ENCODE measurements around the gene AMZ2. TPM values are rescaled to one million over a fixed set of nuclear protein-coding genes. Genes with fewer than 3 reads are reported as not detected.
"Not testable (repeated sequence)": the region's sequence is repeated elsewhere in the genome, so short reads cannot be mapped to it uniquely, and the experiment has no call there.

The AMZ2 gene
- total RNA-seq, 2 experiments from 2014 or later, result 63.0 to 64.9 TPM

DNA sequence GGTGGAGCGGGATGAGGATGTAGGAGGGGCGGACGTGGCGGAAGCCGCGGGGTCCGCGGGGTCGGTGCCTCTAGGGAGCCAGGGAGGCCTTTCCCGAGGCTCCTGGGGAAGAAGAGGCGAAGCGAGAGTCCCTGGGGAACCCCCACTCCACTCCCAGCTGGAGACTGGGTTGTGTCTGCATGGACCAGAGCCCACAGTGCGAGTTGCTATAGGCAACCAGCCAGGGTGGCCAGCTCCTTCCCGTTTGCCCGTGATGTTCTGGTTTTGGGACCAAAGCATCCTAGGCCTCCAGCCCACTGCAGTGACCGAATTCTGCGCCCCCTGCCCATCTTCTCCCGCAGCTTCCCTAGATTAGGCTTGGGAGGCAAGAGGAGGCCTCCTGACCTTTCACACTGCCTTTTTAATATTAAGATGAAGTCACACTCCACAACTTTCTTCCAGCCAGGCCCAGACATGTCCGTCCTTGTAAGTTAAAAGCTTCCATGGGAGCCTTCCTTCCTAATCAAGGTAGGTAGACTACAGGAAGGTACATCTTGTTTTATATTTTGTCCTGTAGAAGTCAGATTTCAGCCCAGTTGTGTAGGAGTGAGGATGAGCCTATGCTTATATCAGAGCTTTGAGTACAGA, 469 bp downstream of the AMZ2 start:
- H3K4me1 Mint-ChIP-seq (ENCODE audit: low read depth), result peaks cover 58% of the 10 kb centered on the region
- Histone ChIP-seq H3K9me3 (ENCODE audit: control insufficient read depth in 1 of 2, insufficient read depth in 1 of 2, low read length in 2 of 2) (no peaks in the 10 kb centered on the region), H3K27me3 (ENCODE audit: control insufficient read depth in 1 of 2, insufficient read depth in 2 of 2, low read length in 2 of 2) (no peaks in the 10 kb centered on the region), H3K36me3 (ENCODE audit: insufficient read depth, low read length) (peaks cover 6% of the 10 kb centered on the region), H3K4me1 (ENCODE audit: insufficient read depth, low read length) (peaks cover 38% of the 10 kb centered on the region), H3K27ac (ENCODE audit: low read depth in 1 of 2, low read length in 2 of 2) (peak overlapping the region; percentile 97), H3K4me3 (ENCODE audit: low read length) (peak overlapping the region; percentile 92)
- intact Hi-C loops (cut with DNase I, micrococcal nuclease), result loop anchor here (5.0 to 10.0 kb wide), 7 partner anchors 41 to 534 kb away; partner anchors contain the start of genes ARSG (in 1 of the 2), KPNA2 (in 1 of the 2), NOL11 (in 1 of the 2) and PRKAR1A (in 1 of the 2)
- peak in 1 of 14 experiments; percentile 82 for DNase-seq
- peaks cover 58% of the 10 kb centered on the region for H3K36me3 Mint-ChIP-seq (ENCODE audit: low read depth)
- ChIA-PET CTCF (interaction anchor here (0.8 to 2.0 kb wide), 10 partner anchors 11 to 188 kb away, joined by 3 to 9 read pairs (median 3); no protein-coding TSS in a partner anchor), POLR2A (interaction anchor here (0.8 to 3.8 kb wide), 29 partner anchors 8 to 1167 kb away, joined by 3 to 90 read pairs (median 6); partner anchors contain the start of genes ARSG, MAP2K6, PRKAR1A and SLC16A6)
- H3K27ac Mint-ChIP-seq, result peak overlapping the region; percentile 93
- TF ChIP-seq CTCF (IDR thresholded peaks at IDR 0.05), result no peak
- H3K9me3 Mint-ChIP-seq, result no peaks in the 10 kb centered on the region
- peak; percentile 11 for ATAC-seq (ENCODE audit: poor library complexity)
- no peaks in the 10 kb centered on the region for H3K27me3 Mint-ChIP-seq
- peak overlapping the region; percentile 94 for H3K4me3 Mint-ChIP-seq

GRCh38 chr17:68248891-68249290, 1.0 kb downstream of the AMZ2 start:
- Histone ChIP-seq H3K4me1 (ENCODE audit: insufficient read depth, low read length) (peaks cover 44% of the 10 kb centered on the region), H3K36me3 (ENCODE audit: insufficient read depth, low read length) (peaks cover 6% of the 10 kb centered on the region), H3K27ac (ENCODE audit: low read depth in 1 of 2, low read length in 2 of 2) (peak overlapping the region; percentile 97), H3K9me3 (ENCODE audit: control insufficient read depth in 1 of 2, insufficient read depth in 1 of 2, low read length in 2 of 2) (no peaks in the 10 kb centered on the region), H3K27me3 (ENCODE audit: control insufficient read depth in 1 of 2, insufficient read depth in 2 of 2, low read length in 2 of 2) (no peaks in the 10 kb centered on the region), H3K4me3 (ENCODE audit: low read length) (peak overlapping the region; percentile 92)
- intact Hi-C loops (cut with DNase I, micrococcal nuclease), result loop anchor here (5.0 to 10.0 kb wide), 7 partner anchors 42 to 534 kb away; partner anchors contain the start of genes ARSG (in 1 of the 2), KPNA2 (in 1 of the 2), NOL11 (in 1 of the 2) and PRKAR1A (in 1 of the 2)
- H3K27ac Mint-ChIP-seq, result peak overlapping the region; percentile 93
- ATAC-seq (ENCODE audit: poor library complexity) (no peak), DNase-seq (peak in 3 of 14 experiments; percentile 53 to 62 (median 61))
- no peaks in the 10 kb centered on the region for H3K27me3 Mint-ChIP-seq
- no peaks in the 10 kb centered on the region for H3K9me3 Mint-ChIP-seq
- ChIA-PET POLR2A (interaction anchor here (0.7 to 3.8 kb wide), 20 partner anchors 8 to 211 kb away, joined by 3 to 90 read pairs (median 9); partner anchors contain the start of genes ARSG, SLC16A6 and WIPI1), CTCF (interaction anchor here (0.9 to 2.0 kb wide), 5 partner anchors 14 to 187 kb away, joined by 3 to 9 read pairs (median 4); no protein-coding TSS in a partner anchor)
- H3K4me3 Mint-ChIP-seq, result peak overlapping the region; percentile 94
- H3K36me3 Mint-ChIP-seq (ENCODE audit: low read depth), result peaks cover 61% of the 10 kb centered on the region
- TF ChIP-seq CTCF (IDR thresholded peaks at IDR 0.05), result no peak
- H3K4me1 Mint-ChIP-seq (ENCODE audit: low read depth), result peaks cover 64% of the 10 kb centered on the region

DNA sequence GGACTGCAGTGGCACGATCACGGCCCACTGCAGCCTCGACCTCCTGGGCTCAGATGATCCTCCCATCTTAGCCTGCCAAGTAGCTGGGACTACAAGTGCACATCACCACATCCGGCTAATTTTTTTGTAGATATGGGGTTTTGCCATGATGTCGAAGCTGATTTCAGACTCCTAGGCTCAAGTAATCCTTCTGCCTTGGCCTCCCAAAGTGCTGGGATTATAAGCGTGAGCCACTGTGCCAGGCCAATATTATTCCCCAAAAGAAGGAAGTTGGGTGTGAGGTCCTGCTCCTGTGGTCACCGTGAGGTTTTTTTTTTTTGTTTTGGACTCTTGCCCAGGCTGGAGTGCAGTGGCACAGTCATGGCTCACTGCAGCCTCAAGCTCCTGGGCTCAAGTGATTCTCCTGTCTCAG, 1.5 kb downstream of the AMZ2 start:
- DNase-seq (peak in 3 of 14 experiments; percentile 64 to 84 (median 75)), ATAC-seq (ENCODE audit: poor library complexity) (no peak)
- TF ChIP-seq CTCF (IDR thresholded peaks at IDR 0.05), result no peak
- H3K27ac ChIP-seq (ENCODE audit: low read depth in 1 of 2, low read length in 2 of 2), result peak overlapping the region; percentile 46 to 97
- Mint-ChIP-seq H3K36me3 (ENCODE audit: low read depth) (peaks cover 61% of the 10 kb centered on the region), H3K4me1 (ENCODE audit: low read depth) (peaks cover 69% of the 10 kb centered on the region), H3K9me3 (no peaks in the 10 kb centered on the region), H3K27me3 (no peaks in the 10 kb centered on the region), H3K4me3 (peak overlapping the region; percentile 94), H3K27ac (peak overlapping the region; percentile 93)
- intact Hi-C loops (cut with DNase I, micrococcal nuclease), result loop anchor here (5.0 to 10.0 kb wide), 7 partner anchors 42 to 535 kb away; partner anchors contain the start of genes ARSG (in 1 of the 2), KPNA2 (in 1 of the 2), NOL11 (in 1 of the 2) and PRKAR1A (in 1 of the 2)
- peaks cover 7% of the 10 kb centered on the region for H3K36me3 ChIP-seq (ENCODE audit: insufficient read depth, low read length)
- H3K4me1 ChIP-seq (ENCODE audit: insufficient read depth, low read length), result peaks cover 48% of the 10 kb centered on the region
- ChIA-PET POLR2A (interaction anchor here (0.6 to 3.8 kb wide), 14 partner anchors 8 to 208 kb away, joined by 3 to 90 read pairs (median 10); partner anchors contain the start of genes ARSG, SLC16A6 and WIPI1), CTCF (interaction anchor here (0.9 to 2.0 kb wide), 4 partner anchors 14 to 57 kb away, joined by 3 to 8 read pairs (median 4); no protein-coding TSS in a partner anchor)
- no peak overlapping the region for H3K4me3 ChIP-seq (ENCODE audit: low read length)
- no peaks in the 10 kb centered on the region for H3K9me3 ChIP-seq (ENCODE audit: control insufficient read depth in 1 of 2, insufficient read depth in 1 of 2, low read length in 2 of 2)
- H3K27me3 ChIP-seq (ENCODE audit: control insufficient read depth in 1 of 2, insufficient read depth in 2 of 2, low read length in 2 of 2), result no peaks in the 10 kb centered on the region

- DNase-seq, result peak in 2 of 14 experiments; percentile 43 to 54
- peak; percentile 42 for ATAC-seq (ENCODE audit: poor library complexity)
- H3K27ac Mint-ChIP-seq, result peak overlapping the region; percentile 96
- H3K27me3 ChIP-seq (ENCODE audit: control insufficient read depth in 1 of 2, insufficient read depth in 2 of 2, low read length in 2 of 2); H3K9me3 ChIP-seq (ENCODE audit: control insufficient read depth in 1 of 2, insufficient read depth in 1 of 2, low read length in 2 of 2); H3K4me3 ChIP-seq (ENCODE audit: low read length); H3K27me3 Mint-ChIP-seq; intact Hi-C loops (cut with DNase I, micrococcal nuclease); H3K9me3 Mint-ChIP-seq: not testable (repeated sequence)
- Histone ChIP-seq H3K4me1 (ENCODE audit: insufficient read depth, low read length) (peaks cover 61% of the 10 kb centered on the region), H3K36me3 (ENCODE audit: insufficient read depth, low read length) (peaks cover 15% of the 10 kb centered on the region), H3K27ac (ENCODE audit: low read depth in 1 of 2, low read length in 2 of 2) (peak overlapping the region; percentile 50 to 68)
- peaks cover 88% of the 10 kb centered on the region for H3K4me1 Mint-ChIP-seq (ENCODE audit: low read depth)
- peak overlapping the region; percentile 69 for H3K4me3 Mint-ChIP-seq
- H3K36me3 Mint-ChIP-seq (ENCODE audit: low read depth), result peaks cover 73% of the 10 kb centered on the region
- CTCF ChIA-PET, result interaction anchor here (1.2 to 1.7 kb wide), 2 partner anchors 53 to 183 kb away, joined by 3 to 5 read pairs; no protein-coding TSS in a partner anchor
- POLR2A ChIA-PET, result interaction anchor here (0.6 to 0.7 kb wide), 2 partner anchors 103 to 897 kb away, joined by 3 read pairs; no protein-coding TSS in a partner anchor
Measured at GRCh38 chr17:68253426-68253825, 5.6 kb downstream of the AMZ2 start.
